Trophoblast cell (in vitro differentiated cells and primary cell): ENCODE results near the gene FBXO8.

Experiments used
- DNase-seq, 2 donors: peaks; one replicate each; pipeline ENCODE4 v3.0.0-alpha.2; 2016
- H2AFZ ChIP-seq: 2 replicates; pipeline ENCODE4 v1.6.1; 2013; ENCODE audit warnings: low read length, moderate library complexity, mild to moderate bottlenecking; ENCODE audit not compliant: insufficient read depth, poor library complexity
- H2AK5ac ChIP-seq: 2 replicates; pipeline ENCODE4 v1.6.1; 2013; ENCODE audit warnings: mild to moderate bottlenecking, low read length
- H2BK120ac ChIP-seq: 2 replicates; pipeline ENCODE4 v1.6.1; 2013; ENCODE audit warnings: low read length, mild to moderate bottlenecking, moderate library complexity; ENCODE audit not compliant: insufficient read depth, poor library complexity
- H2BK12ac ChIP-seq: 2 replicates; pipeline ENCODE4 v1.6.1; 2013; ENCODE audit warnings: mild to moderate bottlenecking, low read length, moderate library complexity
- H2BK5ac ChIP-seq: 2 replicates; pipeline ENCODE4 v1.6.1; 2013; ENCODE audit warnings: low read length, low read depth, moderate library complexity, mild to moderate bottlenecking; ENCODE audit not compliant: poor library complexity
- H3K14ac ChIP-seq: 2 replicates; pipeline ENCODE4 v1.6.1; 2013; ENCODE audit warnings: mild to moderate bottlenecking, low read length
- H3K18ac ChIP-seq: 2 replicates; pipeline ENCODE4 v1.6.1; 2013; ENCODE audit warnings: mild to moderate bottlenecking, low read length
- H3K23ac ChIP-seq: 2 replicates; pipeline ENCODE4 v1.6.1; 2013; ENCODE audit warnings: low read length
- H3K27ac ChIP-seq: 2 replicates; pipeline ENCODE4 v1.5.1; 2013; ENCODE audit warnings: low read depth, mild to moderate bottlenecking, inconsistent platforms, low read length, moderate library complexity
- H3K27me3 ChIP-seq: 2 replicates; pipeline ENCODE4 v1.6.1; 2013; ENCODE audit warnings: inconsistent platforms, mild to moderate bottlenecking, low read length, moderate library complexity; ENCODE audit not compliant: insufficient read depth
- H3K36me3 ChIP-seq, 2 experiments: 1 replicate in 1 of 2; 2 replicates in 1 of 2; pipeline ENCODE4 v1.6.1; 2013; ENCODE audit warnings: low read length in 2 of 2, mild to moderate bottlenecking in 2 of 2, moderate library complexity in 1 of 2; ENCODE audit not compliant: insufficient read depth in 2 of 2, control insufficient read depth in 1 of 2
- H3K4ac ChIP-seq: 2 replicates; pipeline ENCODE4 v1.6.1; 2013; ENCODE audit warnings: low read depth, mild to moderate bottlenecking, low read length, moderate library complexity
- H3K4me1 ChIP-seq, 2 experiments: 1 replicate in 1 of 2; 2 replicates in 1 of 2; pipeline ENCODE4 v1.6.1; 2013; ENCODE audit warnings: low read length in 2 of 2, mild to moderate bottlenecking in 2 of 2, moderate library complexity in 1 of 2; ENCODE audit not compliant: insufficient read depth in 2 of 2, control insufficient read depth in 1 of 2
- H3K4me2 ChIP-seq: 2 replicates; pipeline ENCODE4 v1.6.1; 2013; ENCODE audit warnings: inconsistent platforms, mild to moderate bottlenecking, low read length, moderate library complexity
- H3K4me3 ChIP-seq: 2 replicates; pipeline ENCODE4 v1.5.1; 2013; ENCODE audit warnings: mild to moderate bottlenecking, low read depth, low read length, inconsistent platforms
- H3K79me1 ChIP-seq: one replicate; pipeline ENCODE4 v1.6.1; 2013; ENCODE audit warnings: low read length
- H3K79me2 ChIP-seq: 2 replicates; pipeline ENCODE4 v1.6.1; 2013; ENCODE audit warnings: low read length, mild to moderate bottlenecking; ENCODE audit not compliant: control insufficient read depth, insufficient read depth, poor library complexity
- H3K9ac ChIP-seq: 2 replicates; pipeline ENCODE4 v1.6.1; 2013; ENCODE audit warnings: mild to moderate bottlenecking, low read length
- H3K9me3 ChIP-seq: 2 replicates; pipeline ENCODE4 v1.6.1; 2013; ENCODE audit warnings: low read depth, mild to moderate bottlenecking, control low read depth, inconsistent platforms, low read length; ENCODE audit not compliant: insufficient read depth
- H4K12ac ChIP-seq: 2 replicates; pipeline ENCODE4 v1.6.1; 2013; ENCODE audit warnings: low read depth, mild to moderate bottlenecking, low read length, moderate library complexity
- H4K8ac ChIP-seq: 2 replicates; pipeline ENCODE4 v1.6.1; 2013; ENCODE audit warnings: low read depth, mild to moderate bottlenecking, low read length, moderate library complexity
- H4K91ac ChIP-seq: one replicate; pipeline ENCODE4 v1.6.1; 2013; ENCODE audit warnings: low read depth, mild to moderate bottlenecking, low read length, moderate library complexity
- WGBS: extraction: QIAGEN DNeasy Blood & Tissue Kit; methylation state at CpG from one replicate; pipeline ENCODE4 v1.1.7; 2013; ENCODE audit warnings: missing lambda C conversion rate; ENCODE audit not compliant: insufficient read length, insufficient coverage; ENCODE audit errors: extremely low coverage; 5-methylcytosine and 5-hydroxymethylcytosine counted together

The FBXO8 gene

GRCh38 chr4:174212061-174212460, 71.4 kb downstream of the FBXO8 start:
- peaks cover 15 to 17% of the 10 kb centered on the region in 2 experiments for H3K4me1 ChIP-seq
- H3K27ac ChIP-seq: no peak overlapping the region
- H2BK120ac ChIP-seq: peak overlapping the region; percentile 63
- no peak overlapping the region for H3K18ac ChIP-seq
- H4K12ac ChIP-seq: no peak overlapping the region
- H3K4ac ChIP-seq: no peak overlapping the region
- H3K14ac ChIP-seq: no peak overlapping the region
- no peaks in the 10 kb centered on the region for H3K79me2 ChIP-seq
- no peak overlapping the region for H3K9ac ChIP-seq
- no peak overlapping the region for H2BK5ac ChIP-seq
- no peaks in the 10 kb centered on the region for H3K9me3 ChIP-seq
- H4K8ac ChIP-seq: no peak overlapping the region
- H2AK5ac ChIP-seq: no peak overlapping the region
- H3K27me3 ChIP-seq: no peaks in the 10 kb centered on the region
- H3K23ac ChIP-seq: no peak overlapping the region
- H4K91ac ChIP-seq: no peak overlapping the region
- H3K36me3 ChIP-seq: no peaks in the 10 kb centered on the region
- H2AFZ ChIP-seq: no peak overlapping the region
- peaks cover 21% of the 10 kb centered on the region for H3K79me1 ChIP-seq
- no CpG with 5 or more reads among the region's 5 CpGs for WGBS
- DNase-seq: no peak
- H3K4me2 ChIP-seq: peak overlapping the region; percentile 46
- no peak overlapping the region for H3K4me3 ChIP-seq
- H2BK12ac ChIP-seq: no peak overlapping the region

- H3K79me2 ChIP-seq: no peaks in the 10 kb centered on the region
- H4K12ac ChIP-seq: peak overlapping the region; percentile 72
- H3K18ac ChIP-seq: peak overlapping the region; percentile 81
- H2BK5ac ChIP-seq: peak overlapping the region; percentile 42
- H3K23ac ChIP-seq: no peak overlapping the region
- no peak for DNase-seq
- H3K14ac ChIP-seq: peak overlapping the region; percentile 76
- peak overlapping the region; percentile 69 for H4K8ac ChIP-seq
- no peak overlapping the region for H3K9ac ChIP-seq
- H3K9me3 ChIP-seq: no peaks in the 10 kb centered on the region
- peaks cover 12 to 14% of the 10 kb centered on the region in 2 experiments for H3K4me1 ChIP-seq
- H4K91ac ChIP-seq: peak overlapping the region; percentile 69
- H3K79me1 ChIP-seq: peaks cover 16% of the 10 kb centered on the region
- H2BK12ac ChIP-seq: peak overlapping the region; percentile 92
- no CpG with 5 or more reads among the region's 23 CpGs for WGBS
- H3K4ac ChIP-seq: peak overlapping the region; percentile 14
- H3K36me3 ChIP-seq: no peaks in the 10 kb centered on the region
- H3K4me3 ChIP-seq: no peak overlapping the region
- peak overlapping the region; percentile 63 for H2BK120ac ChIP-seq
- H3K27me3 ChIP-seq: no peaks in the 10 kb centered on the region
- peak overlapping the region; percentile 78 for H2AFZ ChIP-seq
- H2AK5ac ChIP-seq: peak overlapping the region; percentile 82
- H3K27ac ChIP-seq: no peak overlapping the region
- H3K4me2 ChIP-seq: peak overlapping the region; percentile 46
These were observed 71.8 kb downstream of the FBXO8 start for GRCh38 chr4:174211622-174212044.

- DNase-seq: no peak
- peaks cover 15% of the 10 kb centered on the region for H3K79me1 ChIP-seq
- no peak overlapping the region for H2AFZ ChIP-seq
- no peak overlapping the region for H3K18ac ChIP-seq
- no peak overlapping the region for H3K14ac ChIP-seq
- peaks cover 12 to 14% of the 10 kb centered on the region in 2 experiments for H3K4me1 ChIP-seq
- no peaks in the 10 kb centered on the region for H3K79me2 ChIP-seq
- WGBS: no CpG with 5 or more reads among the region's 6 CpGs
- H3K4me2 ChIP-seq: no peak overlapping the region
- H3K36me3 ChIP-seq: no peaks in the 10 kb centered on the region
- no peak overlapping the region for H4K12ac ChIP-seq
- no peak overlapping the region for H2BK120ac ChIP-seq
- H2AK5ac ChIP-seq: no peak overlapping the region
- H3K9me3 ChIP-seq: no peaks in the 10 kb centered on the region
- H2BK5ac ChIP-seq: no peak overlapping the region
- no peak overlapping the region for H3K9ac ChIP-seq
- no peak overlapping the region for H3K4me3 ChIP-seq
- no peak overlapping the region for H2BK12ac ChIP-seq
- H3K23ac ChIP-seq: no peak overlapping the region
- no peak overlapping the region for H4K91ac ChIP-seq
- H4K8ac ChIP-seq: no peak overlapping the region
- H3K4ac ChIP-seq: no peak overlapping the region
- no peak overlapping the region for H3K27ac ChIP-seq
- no peaks in the 10 kb centered on the region for H3K27me3 ChIP-seq
These were observed 72.4 kb downstream of the FBXO8 start for GRCh38 chr4:174210952-174211490.

GRCh38 chr4:174210354-174210753, 73.1 kb downstream of the FBXO8 start:
- DNase-seq: no peak
- no peak overlapping the region for H2AFZ ChIP-seq
- no peak overlapping the region for H2BK5ac ChIP-seq
- no peak overlapping the region for H3K27ac ChIP-seq
- no peak overlapping the region for H2BK12ac ChIP-seq
- no peaks in the 10 kb centered on the region for H3K36me3 ChIP-seq
- no peak overlapping the region for H3K4ac ChIP-seq
- no peak overlapping the region for H4K12ac ChIP-seq
- H3K23ac ChIP-seq: no peak overlapping the region
- H3K4me1 ChIP-seq: peaks cover 12 to 14% of the 10 kb centered on the region in 2 experiments
- no peak overlapping the region for H3K18ac ChIP-seq
- no peak overlapping the region for H3K4me2 ChIP-seq
- H3K79me1 ChIP-seq: peaks cover 15% of the 10 kb centered on the region
- no peak overlapping the region for H3K14ac ChIP-seq
- H4K91ac ChIP-seq: no peak overlapping the region
- H3K79me2 ChIP-seq: no peaks in the 10 kb centered on the region
- no peak overlapping the region for H3K4me3 ChIP-seq
- no peaks in the 10 kb centered on the region for H3K9me3 ChIP-seq
- WGBS: no CpG with 5 or more reads among the region's 2 CpGs
- no peak overlapping the region for H2BK120ac ChIP-seq
- H2AK5ac ChIP-seq: no peak overlapping the region
- H3K9ac ChIP-seq: no peak overlapping the region
- H3K27me3 ChIP-seq: no peaks in the 10 kb centered on the region
- no peak overlapping the region for H4K8ac ChIP-seq
